Vagina (tissue), 2 donors: ENCODE data around the gene CLCNKA. TPM values are rescaled to one million over a fixed set of nuclear protein-coding genes. Genes with fewer than 3 reads are reported as not detected.
A peak's percentile ranks its signal among the peaks of the same experiment; 100 is the strongest.

Source experiments
- DNase-seq, 2 donors: peaks; one replicate each; pipeline ENCODE4 v3.0.0-alpha.2; 2017; ENCODE audit errors: extremely low spot score in 2 of 2
- H3K27ac ChIP-seq: fragments of 200-600 bp; sonication (generic); one replicate; pipeline ENCODE4 v1.5.1; 2019
- H3K27me3 ChIP-seq: fragments of 200-600 bp; sonication (generic); one replicate; pipeline ENCODE4 v1.5.1; 2019
- H3K36me3 ChIP-seq, 2 donors: fragments of 200-600 bp; sonication (generic); one replicate each; pipeline ENCODE4 v1.5.1; 2017 to 2019
- H3K4me1 ChIP-seq: fragments of 200-600 bp; sonication (generic); one replicate; pipeline ENCODE4 v1.5.1; 2019
- H3K4me3 ChIP-seq, 2 donors: fragments of 200-600 bp; sonication (generic); 1 replicate in 1 of 2; 2 replicates in 1 of 2; pipeline ENCODE4 v1.5.1; 2016 to 2019
- H3K9me3 ChIP-seq: fragments of 200-600 bp; sonication (generic); one replicate; pipeline ENCODE4 v1.5.1; 2019
- POLR2A ChIP-seq, 2 donors: fragments of 450-650 bp; IDR thresholded peaks; one replicate each; pipeline ENCODE4 v1.6.1; 2017; ENCODE audit warnings: antibody characterized with exemption in 2 of 2, mild to moderate bottlenecking in 2 of 2, moderate library complexity in 2 of 2
- POLR2AphosphoS5 ChIP-seq, 2 donors: sonication (generic); formaldehyde crosslinking; IDR thresholded peaks; one replicate each; pipeline ENCODE4 v1.9.0; 2017; ENCODE audit warnings: antibody characterized with exemption in 2 of 2, mild to moderate bottlenecking in 2 of 2, low read depth in 1 of 2; ENCODE audit not compliant: insufficient read depth in 1 of 2
- intact Hi-C: fragments of 100-400 bp; cut with DNase I; formaldehyde crosslinking; loops from one replicate; pipeline ENCODE4 v1.15.1; 2023
- total RNA-seq: library from RNA; depleted of rRNA; stranded (reverse); fragments of >200 nt; gene quantifications from one replicate; pipeline ENCODE4 v1.2.3, GENCODE V29; 2016
- TF ChIP-seq, protein P1 (sequence below), 3 experiments: fragments of 450-650 bp in 2 of 3; fragments of 200-600 bp in 1 of 3; sonication (generic) in 1 of 3; IDR thresholded peaks; one replicate each; pipeline ENCODE4 v1.5.1; 2017 to 2019; ENCODE audit warnings: antibody characterized with exemption in 3 of 3, mild to moderate bottlenecking in 2 of 3, moderate library complexity in 2 of 3

CLCNKA gene
- total RNA-seq, 1 donor from 2014 or later, result 0.25 TPM

DNA sequence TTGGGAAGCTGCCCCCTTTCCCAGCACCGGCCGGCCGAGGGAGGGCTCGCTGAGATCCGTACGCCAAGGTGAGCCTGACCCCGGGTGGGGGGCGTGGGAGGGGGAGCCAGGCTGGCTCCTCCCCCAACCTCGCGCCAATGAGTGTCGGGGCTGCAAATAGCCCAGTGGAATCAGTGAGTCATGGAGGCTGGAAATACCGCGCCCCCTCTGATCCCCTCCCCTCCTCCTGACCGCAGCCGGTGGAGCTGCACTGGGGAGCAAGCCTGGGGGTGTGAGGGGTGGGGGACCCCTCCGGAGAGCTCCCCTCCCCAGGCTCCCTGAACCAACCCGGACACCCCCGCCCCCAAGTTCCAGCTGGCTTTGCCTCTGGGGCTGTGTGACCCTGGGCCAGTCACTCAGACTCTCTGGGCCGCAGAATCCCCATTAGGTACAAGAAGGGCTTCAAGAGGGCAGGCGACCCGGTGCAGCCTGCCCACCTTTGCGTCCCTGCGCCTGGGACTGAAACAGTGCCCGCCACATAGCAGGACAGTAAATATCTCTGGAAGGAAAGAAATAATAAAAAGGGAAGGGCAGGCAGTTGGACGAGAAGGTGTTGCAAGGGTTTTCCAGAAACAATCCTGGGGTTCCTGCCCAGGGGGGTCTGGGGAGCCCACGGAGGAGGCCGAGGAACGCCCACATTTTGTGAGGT is 8.5 kb upstream of the CLCNKA start:
- no peaks in the 10 kb centered on the region for H3K9me3 ChIP-seq
- H3K4me3 ChIP-seq, result peak overlapping the region; percentile 38 to 40
- intact Hi-C loops, result no loop called here
- peaks cover 54% of the 10 kb centered on the region for H3K4me1 ChIP-seq
- peak overlapping the region; percentile 94 for H3K27ac ChIP-seq
- DNase-seq, result no peak
- H3K27me3 ChIP-seq, result no peaks in the 10 kb centered on the region
- TF ChIP-seq, protein P1, sequence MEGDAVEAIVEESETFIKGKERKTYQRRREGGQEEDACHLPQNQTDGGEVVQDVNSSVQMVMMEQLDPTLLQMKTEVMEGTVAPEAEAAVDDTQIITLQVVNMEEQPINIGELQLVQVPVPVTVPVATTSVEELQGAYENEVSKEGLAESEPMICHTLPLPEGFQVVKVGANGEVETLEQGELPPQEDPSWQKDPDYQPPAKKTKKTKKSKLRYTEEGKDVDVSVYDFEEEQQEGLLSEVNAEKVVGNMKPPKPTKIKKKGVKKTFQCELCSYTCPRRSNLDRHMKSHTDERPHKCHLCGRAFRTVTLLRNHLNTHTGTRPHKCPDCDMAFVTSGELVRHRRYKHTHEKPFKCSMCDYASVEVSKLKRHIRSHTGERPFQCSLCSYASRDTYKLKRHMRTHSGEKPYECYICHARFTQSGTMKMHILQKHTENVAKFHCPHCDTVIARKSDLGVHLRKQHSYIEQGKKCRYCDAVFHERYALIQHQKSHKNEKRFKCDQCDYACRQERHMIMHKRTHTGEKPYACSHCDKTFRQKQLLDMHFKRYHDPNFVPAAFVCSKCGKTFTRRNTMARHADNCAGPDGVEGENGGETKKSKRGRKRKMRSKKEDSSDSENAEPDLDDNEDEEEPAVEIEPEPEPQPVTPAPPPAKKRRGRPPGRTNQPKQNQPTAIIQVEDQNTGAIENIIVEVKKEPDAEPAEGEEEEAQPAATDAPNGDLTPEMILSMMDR (IDR thresholded peaks at IDR 0.05), result no peak
- TF ChIP-seq POLR2A (IDR thresholded peaks at IDR 0.05) (no peak), POLR2AphosphoS5 (IDR thresholded peaks at IDR 0.05; ENCODE audit: insufficient read depth in 1 of 2, low read depth in 1 of 2) (peak in 1 of 2 donors; percentile 76)
- H3K36me3 ChIP-seq, result no peaks in the 10 kb centered on the region

DNA sequence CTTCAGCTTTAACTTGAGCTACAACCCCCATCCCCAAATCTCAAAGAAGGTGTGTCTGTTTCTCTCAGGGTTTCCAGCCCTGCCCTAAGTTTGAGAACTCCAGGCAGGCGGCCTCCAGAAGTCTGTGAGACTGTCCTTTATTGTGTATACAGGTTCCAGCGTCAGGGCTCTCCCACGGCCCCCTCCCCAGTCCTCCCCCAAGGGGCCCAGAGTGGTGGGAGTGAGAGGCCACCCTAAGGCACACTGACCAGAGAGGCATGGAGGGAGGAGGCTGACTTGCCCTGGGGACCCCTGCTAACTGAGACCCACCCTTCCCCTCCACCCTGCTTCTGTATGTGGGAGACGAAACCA is 8.0 kb upstream of the CLCNKA start:
- Histone ChIP-seq H3K27me3 (no peaks in the 10 kb centered on the region), H3K4me3 (peak overlapping the region in 1 of 2 donors; percentile 38), H3K27ac (peak overlapping the region; percentile 94), H3K9me3 (no peaks in the 10 kb centered on the region), H3K4me1 (peaks cover 59% of the 10 kb centered on the region), H3K36me3 (no peaks in the 10 kb centered on the region)
- intact Hi-C loops, result no loop called here
- no peak for TF ChIP-seq POLR2A (IDR thresholded peaks at IDR 0.05)
- TF ChIP-seq POLR2AphosphoS5 (IDR thresholded peaks at IDR 0.05; ENCODE audit: insufficient read depth in 1 of 2, low read depth in 1 of 2), result no peak
- DNase-seq, result no peak

DNA sequence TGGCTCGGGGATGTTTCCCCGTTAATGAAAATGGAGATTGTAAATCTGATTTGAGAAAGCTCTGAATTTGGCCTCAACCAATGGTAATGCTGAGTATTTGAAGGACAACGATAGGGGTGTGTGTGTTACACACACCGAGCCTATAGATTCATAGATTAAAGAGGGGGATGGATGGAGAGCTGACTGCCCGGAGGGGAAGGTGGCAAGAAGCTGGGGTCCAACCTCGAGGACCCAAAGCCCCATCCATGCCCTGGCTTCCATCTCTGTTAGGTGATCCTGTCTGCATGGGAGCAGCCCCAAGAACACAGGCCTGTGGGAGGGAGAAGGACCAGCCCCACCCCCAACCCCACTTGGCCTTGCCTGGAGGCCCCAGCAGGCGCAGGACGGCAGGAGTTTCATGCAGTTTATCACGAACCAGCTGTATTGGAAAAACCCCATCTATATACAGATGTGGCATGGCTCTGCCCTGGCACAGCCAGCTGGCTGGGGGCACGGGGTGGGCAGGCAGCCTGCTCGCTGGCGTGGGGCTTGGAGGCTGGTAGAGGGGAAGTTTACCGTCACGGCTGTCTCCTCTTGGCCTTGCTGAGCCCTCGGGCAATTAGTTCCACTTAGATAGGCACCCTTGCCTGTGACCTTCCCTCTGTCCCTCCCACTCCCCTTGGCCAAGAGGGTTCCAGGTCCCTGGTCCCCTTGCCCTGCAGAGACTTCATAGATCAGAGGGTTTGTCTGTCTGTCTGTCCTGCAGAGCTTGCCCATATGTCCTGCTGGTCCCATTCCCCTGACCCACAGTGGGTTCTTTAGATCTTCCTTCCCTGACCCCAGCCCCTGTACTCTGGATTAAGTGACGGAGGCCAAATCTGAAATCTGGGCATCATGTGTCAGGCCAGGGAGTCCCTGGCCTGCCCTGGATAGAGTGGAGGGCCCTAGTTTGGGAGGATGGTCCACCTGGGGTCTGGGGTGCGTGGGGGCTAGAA is 7.0 kb upstream of the CLCNKA start:
- TF ChIP-seq, protein P1 (IDR thresholded peaks at IDR 0.05), result no peak
- TF ChIP-seq POLR2AphosphoS5 (IDR thresholded peaks at IDR 0.05; ENCODE audit: insufficient read depth in 1 of 2, low read depth in 1 of 2), result peak; percentile 32 to 61
- peaks cover 66% of the 10 kb centered on the region for H3K4me1 ChIP-seq
- intact Hi-C loops, result no loop called here
- peak overlapping the region; percentile 94 for H3K27ac ChIP-seq
- H3K4me3 ChIP-seq, result no peak overlapping the region
- DNase-seq, result no peak
- no peaks in the 10 kb centered on the region for H3K27me3 ChIP-seq
- no peaks in the 10 kb centered on the region for H3K9me3 ChIP-seq
- no peaks in the 10 kb centered on the region for H3K36me3 ChIP-seq

DNA sequence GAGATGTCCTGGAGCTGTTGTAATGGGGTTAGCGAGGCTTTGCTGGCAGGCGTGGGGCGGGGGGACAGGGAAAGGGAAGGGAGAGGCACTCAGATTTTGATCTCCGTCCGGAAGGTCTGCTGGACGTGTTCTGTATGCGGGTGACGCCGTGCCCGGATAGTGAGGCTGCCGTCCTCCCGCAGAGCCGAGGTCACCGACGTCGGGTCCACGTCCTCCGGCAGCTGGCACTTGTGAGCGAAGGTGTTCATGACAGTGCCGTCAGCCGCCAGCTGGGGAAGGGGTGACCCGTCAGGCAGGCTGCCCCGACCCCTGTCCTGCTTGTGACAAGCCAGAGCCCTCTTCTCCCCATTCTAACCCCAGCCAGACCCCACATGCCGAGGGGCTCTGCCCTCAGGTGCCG is 6.3 kb upstream of the CLCNKA start:
- H3K4me1 ChIP-seq, result peaks cover 66% of the 10 kb centered on the region
- intact Hi-C loops, result no loop called here
- TF ChIP-seq, protein P1 (IDR thresholded peaks at IDR 0.05), result no peak
- no peak for TF ChIP-seq POLR2A (IDR thresholded peaks at IDR 0.05)
- TF ChIP-seq POLR2AphosphoS5 (IDR thresholded peaks at IDR 0.05; ENCODE audit: insufficient read depth in 1 of 2, low read depth in 1 of 2), result no peak
- no peak for DNase-seq
- no peaks in the 10 kb centered on the region for H3K9me3 ChIP-seq
- H3K27ac ChIP-seq, result peak overlapping the region; percentile 94
- H3K4me3 ChIP-seq, result peak overlapping the region; percentile 27 to 39
- H3K36me3 ChIP-seq, result no peaks in the 10 kb centered on the region
- no peaks in the 10 kb centered on the region for H3K27me3 ChIP-seq

DNA sequence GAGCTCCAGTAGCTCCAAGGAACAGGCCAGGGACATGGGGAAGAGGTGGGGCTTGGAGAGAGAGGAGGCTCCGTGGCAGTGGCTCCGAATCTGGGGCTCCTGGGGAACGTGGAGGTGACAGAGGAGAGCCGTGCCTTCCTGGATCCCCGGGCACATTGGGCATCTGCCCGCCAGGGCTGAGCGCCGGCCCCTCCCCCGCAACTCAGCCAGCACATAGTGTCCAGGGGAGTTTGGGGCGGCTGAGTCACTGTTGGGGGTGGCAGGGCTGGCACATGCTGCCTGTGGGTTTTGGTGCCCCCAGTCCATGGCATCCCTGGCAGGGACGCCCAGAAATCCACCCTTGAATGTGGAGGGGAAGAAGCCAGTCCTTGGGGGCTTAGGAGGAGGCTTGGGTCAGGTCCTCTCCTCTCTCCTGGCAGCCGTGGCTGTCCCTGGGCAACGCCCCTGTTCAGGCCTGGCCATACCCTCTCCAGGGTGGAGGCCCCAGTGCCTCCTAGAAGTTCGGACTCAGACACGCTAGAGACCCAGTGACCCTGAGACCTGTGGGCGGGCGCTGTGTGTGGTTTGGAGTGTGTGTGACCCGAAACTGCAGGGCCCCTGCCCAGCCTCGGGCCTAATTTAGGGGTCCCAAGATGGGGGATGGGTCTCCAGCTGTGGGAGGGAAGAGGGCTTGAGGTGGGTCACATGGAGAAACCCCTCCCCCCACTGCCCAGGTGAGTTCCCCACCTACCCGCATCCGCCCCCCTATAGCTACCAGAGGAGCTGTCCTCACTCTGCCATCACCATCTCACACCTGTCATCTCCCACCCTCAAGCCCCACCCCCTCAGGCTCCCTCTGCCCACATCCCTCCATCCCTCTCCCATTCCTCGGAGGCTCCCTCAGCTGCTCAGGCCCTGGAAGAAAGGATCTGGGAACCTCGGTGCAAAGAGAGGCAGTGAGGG is 5.6 kb upstream of the CLCNKA start:
- H3K4me3 ChIP-seq, result peak overlapping the region; percentile 27 to 39
- H3K36me3 ChIP-seq, result no peaks in the 10 kb centered on the region
- peaks cover 66% of the 10 kb centered on the region for H3K4me1 ChIP-seq
- intact Hi-C loops, result no loop called here
- no peak for DNase-seq
- H3K27me3 ChIP-seq, result no peaks in the 10 kb centered on the region
- H3K27ac ChIP-seq, result peak overlapping the region; percentile 94
- no peaks in the 10 kb centered on the region for H3K9me3 ChIP-seq
- no peak for TF ChIP-seq POLR2A (IDR thresholded peaks at IDR 0.05)
- TF ChIP-seq POLR2AphosphoS5 (IDR thresholded peaks at IDR 0.05; ENCODE audit: insufficient read depth in 1 of 2, low read depth in 1 of 2), result peak in 1 of 2 donors; percentile 72
